Activated T-helper 2 cell treated with anti-CD3 and anti-CD28 coated beads, Interferon-gamma antibody, Interleukin-2, Interleukin-4, amounts not matched to agents 10 μg/mL and 5 μg/mL and 100 μg/mL, durations not matched to agents 14 hours and 24 hours and 36 hours (primary cell): ENCODE results near the gene ALX4. TPM values are rescaled to one million over a fixed set of nuclear protein-coding genes. Genes with fewer than 3 reads are reported as not detected.

Experiments
- DNase-seq: peaks from one replicate; pipeline ENCODE4 v3.0.0; 2021; ENCODE audit warnings: low spot score
- H3K27ac Mint-ChIP-seq: one replicate; pipeline ENCODE4 v1.8.0; 2021; ENCODE audit warnings: mixed read lengths
- H3K27me3 Mint-ChIP-seq: one replicate; pipeline ENCODE4 v1.8.0; 2021; ENCODE audit warnings: low read depth, mixed read lengths
- H3K36me3 Mint-ChIP-seq: one replicate; pipeline ENCODE4 v1.8.0; 2021; ENCODE audit warnings: low read depth, mixed read lengths
- H3K4me1 Mint-ChIP-seq: one replicate; pipeline ENCODE4 v1.8.0; 2021; ENCODE audit warnings: low read depth, mixed read lengths
- H3K4me3 Mint-ChIP-seq: one replicate; pipeline ENCODE4 v1.8.0; 2021; ENCODE audit warnings: low read depth, mild to moderate bottlenecking, moderate library complexity, mixed read lengths
- H3K9me3 Mint-ChIP-seq: one replicate; pipeline ENCODE4 v1.8.0; 2021; ENCODE audit warnings: mixed read lengths
- intact Hi-C: fragments of 100-400 bp; cut with micrococcal nuclease; formaldehyde crosslinking; loops from one replicate; pipeline ENCODE4 v1.15.1; 2023
- total RNA-seq: library from RNA; stranded (reverse); gene quantifications from 2 replicates; pipeline ENCODE4 v1.2.3, GENCODE V29; 2022

Gene ALX4
- total RNA-seq, 1 donor from 2014 or later, result not detected

DNA sequence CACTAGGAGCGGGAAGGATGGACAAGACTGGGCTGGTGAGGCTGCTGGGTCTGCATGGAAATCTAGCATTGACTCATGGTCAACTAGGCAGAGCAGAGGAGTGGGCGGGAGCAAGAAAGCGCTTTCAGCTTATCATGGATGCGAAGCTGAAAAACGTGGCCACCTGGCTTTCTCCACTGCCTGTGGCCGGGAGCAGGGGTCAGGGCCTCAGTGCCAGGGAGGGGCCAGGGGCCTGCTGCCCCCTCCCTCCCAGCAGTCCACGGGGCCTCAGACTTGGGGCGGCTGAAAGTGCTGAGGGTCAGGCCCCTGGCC is 45.5 kb downstream of the ALX4 start:
- Mint-ChIP-seq H3K4me3 (no peak overlapping the region), H3K27me3 (no peaks in the 10 kb centered on the region), H3K4me1 (no peaks in the 10 kb centered on the region), H3K27ac (no peak overlapping the region), H3K9me3 (no peaks in the 10 kb centered on the region), H3K36me3 (no peaks in the 10 kb centered on the region)
- intact Hi-C loops, result no loop called here
- DNase-seq, result no peak

DNA sequence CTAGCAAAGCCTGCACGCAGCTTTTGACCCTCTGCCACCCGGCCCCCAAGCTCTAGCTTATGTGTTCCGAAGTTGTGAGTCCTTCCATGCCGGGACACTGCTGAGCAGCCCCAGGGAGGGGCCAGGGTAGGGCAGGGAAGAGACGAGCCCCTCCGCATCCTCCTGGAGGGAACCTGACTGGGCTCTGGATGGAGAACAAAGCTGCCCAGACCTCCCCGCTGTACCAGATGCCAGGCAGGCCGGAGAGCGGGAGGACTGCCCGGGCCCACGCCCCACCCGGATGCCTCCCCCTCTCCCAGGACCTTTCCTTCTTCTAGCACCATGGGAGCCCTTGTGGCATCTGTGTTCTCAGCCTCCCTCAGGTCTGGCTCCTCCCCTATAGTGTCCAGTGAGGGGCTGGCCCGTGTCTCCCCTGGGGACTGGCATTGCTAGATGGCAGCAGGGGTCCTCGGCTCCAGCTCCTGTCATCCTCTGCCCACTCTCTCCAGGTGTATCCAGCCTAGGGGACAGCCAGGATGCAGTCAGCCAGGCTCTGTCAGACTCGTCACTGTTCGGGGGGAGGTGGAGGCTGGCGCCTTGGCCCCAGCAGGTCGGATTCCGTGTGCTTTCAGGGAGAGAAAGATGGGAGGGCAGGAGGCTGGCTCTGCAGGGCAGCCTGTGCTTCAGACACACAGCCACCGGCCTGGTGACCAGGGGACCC is 46.1 kb downstream of the ALX4 start:
- Mint-ChIP-seq H3K4me3 (no peak overlapping the region), H3K4me1 (peaks cover 4% of the 10 kb centered on the region), H3K27me3 (no peaks in the 10 kb centered on the region), H3K9me3 (no peaks in the 10 kb centered on the region), H3K36me3 (no peaks in the 10 kb centered on the region), H3K27ac (no peak overlapping the region)
- no peak for DNase-seq
- intact Hi-C loops, result no loop called here

- no peak for DNase-seq
- H3K9me3 Mint-ChIP-seq, result no peaks in the 10 kb centered on the region
- intact Hi-C loops, result no loop called here
- no peaks in the 10 kb centered on the region for H3K27me3 Mint-ChIP-seq
- H3K4me1 Mint-ChIP-seq, result peaks cover 16% of the 10 kb centered on the region
- H3K27ac Mint-ChIP-seq, result no peak overlapping the region
- H3K4me3 Mint-ChIP-seq, result no peak overlapping the region
- no peaks in the 10 kb centered on the region for H3K36me3 Mint-ChIP-seq
These were observed 47.9 kb downstream of the ALX4 start for GRCh38 chr11:44261800-44262591.

- Mint-ChIP-seq H3K4me1 (peaks cover 26% of the 10 kb centered on the region), H3K27ac (no peak overlapping the region), H3K4me3 (no peak overlapping the region), H3K9me3 (no peaks in the 10 kb centered on the region), H3K27me3 (no peaks in the 10 kb centered on the region), H3K36me3 (no peaks in the 10 kb centered on the region)
- intact Hi-C loops, result no loop called here
- no peak for DNase-seq
These were observed 49.9 kb downstream of the ALX4 start for GRCh38 chr11:44260081-44260480.

- H3K4me1 Mint-ChIP-seq, result peaks cover 26% of the 10 kb centered on the region
- no peak overlapping the region for H3K4me3 Mint-ChIP-seq
- no peak for DNase-seq
- H3K9me3 Mint-ChIP-seq, result peaks cover 3% of the 10 kb centered on the region
- intact Hi-C loops, result no loop called here
- H3K27me3 Mint-ChIP-seq, result no peaks in the 10 kb centered on the region
- H3K36me3 Mint-ChIP-seq, result no peaks in the 10 kb centered on the region
- H3K27ac Mint-ChIP-seq, result no peak overlapping the region
These were observed 51.0 kb downstream of the ALX4 start for GRCh38 chr11:44258839-44259420.

DNA sequence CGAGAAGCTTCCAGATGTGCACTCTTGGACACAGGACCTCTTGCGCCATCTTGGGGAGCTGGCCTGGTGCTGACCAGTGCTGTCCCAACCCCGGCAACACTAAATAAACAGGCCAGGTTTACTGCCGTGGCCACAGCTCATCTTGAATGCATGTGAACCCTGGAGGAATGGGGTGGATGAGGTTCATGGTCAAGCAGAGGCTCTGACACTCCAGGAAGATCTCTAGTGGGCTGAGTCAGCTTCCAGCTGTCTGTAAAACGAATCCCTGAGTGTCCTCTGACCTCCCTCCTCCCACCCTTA is 51.8 kb downstream of the ALX4 start:
- Mint-ChIP-seq H3K4me1 (peaks cover 26% of the 10 kb centered on the region), H3K9me3 (peaks cover 11% of the 10 kb centered on the region), H3K4me3 (no peak overlapping the region), H3K36me3 (peaks cover under 1% of the 10 kb centered on the region), H3K27ac (no peak overlapping the region), H3K27me3 (no peaks in the 10 kb centered on the region)
- intact Hi-C loops, result no loop called here
- DNase-seq, result no peak

DNA sequence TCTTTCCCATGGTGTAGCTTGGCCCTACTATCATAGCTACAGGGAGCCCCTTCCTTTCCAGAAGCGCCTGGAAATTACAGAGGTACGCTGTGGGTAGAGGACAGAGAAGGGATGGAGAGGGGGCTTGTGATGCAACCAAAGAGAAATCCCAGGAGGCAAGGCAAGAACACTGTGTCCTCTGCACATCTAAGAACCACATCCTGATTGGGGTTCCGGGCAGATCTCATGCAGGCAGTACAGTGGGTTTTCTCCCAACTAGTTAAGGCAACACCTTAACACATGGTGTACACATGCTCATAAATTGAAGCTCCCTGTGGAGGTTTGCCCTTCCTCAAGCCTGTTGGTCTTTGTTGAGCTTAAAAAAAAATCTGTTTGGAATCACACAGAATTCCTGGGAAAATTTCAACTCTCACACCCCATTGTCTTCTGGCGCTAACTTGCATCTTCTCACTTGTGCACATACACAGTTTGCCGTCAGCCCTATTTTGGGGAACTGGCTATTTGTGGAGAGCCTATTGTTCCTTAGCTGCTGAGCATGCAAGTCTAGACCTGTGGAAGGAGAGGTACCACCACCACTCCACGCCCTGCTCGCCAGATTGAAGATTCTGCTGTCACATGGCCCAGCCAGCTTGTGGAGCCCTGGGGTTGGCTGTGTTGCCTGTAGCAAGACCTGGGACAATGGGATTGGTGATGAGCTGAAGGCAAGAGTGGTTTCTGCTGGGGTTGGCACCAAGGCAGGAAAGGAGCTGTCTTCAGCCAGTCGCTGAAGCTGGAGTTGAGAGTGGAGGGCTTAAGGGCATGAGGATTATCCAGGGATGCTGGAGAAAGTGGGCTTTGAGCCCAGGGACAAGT is 52.4 kb downstream of the ALX4 start:
- H3K4me1 Mint-ChIP-seq, result peaks cover 26% of the 10 kb centered on the region
- H3K27ac Mint-ChIP-seq, result peak overlapping the region; percentile 16
- H3K9me3 Mint-ChIP-seq, result peaks cover 17% of the 10 kb centered on the region
- DNase-seq, result no peak
- H3K27me3 Mint-ChIP-seq, result no peaks in the 10 kb centered on the region
- intact Hi-C loops, result no loop called here
- peaks cover 6% of the 10 kb centered on the region for H3K36me3 Mint-ChIP-seq
- no peak overlapping the region for H3K4me3 Mint-ChIP-seq

GRCh38 chr11:44256673-44257291 is 53.2 kb downstream of the ALX4 start:
- Mint-ChIP-seq H3K36me3 (peaks cover 14% of the 10 kb centered on the region), H3K9me3 (peaks cover 25% of the 10 kb centered on the region), H3K27me3 (no peaks in the 10 kb centered on the region), H3K4me1 (peaks cover 26% of the 10 kb centered on the region), H3K27ac (peak overlapping the region; percentile 16), H3K4me3 (no peak overlapping the region)
- intact Hi-C loops, result no loop called here
- no peak for DNase-seq

DNA sequence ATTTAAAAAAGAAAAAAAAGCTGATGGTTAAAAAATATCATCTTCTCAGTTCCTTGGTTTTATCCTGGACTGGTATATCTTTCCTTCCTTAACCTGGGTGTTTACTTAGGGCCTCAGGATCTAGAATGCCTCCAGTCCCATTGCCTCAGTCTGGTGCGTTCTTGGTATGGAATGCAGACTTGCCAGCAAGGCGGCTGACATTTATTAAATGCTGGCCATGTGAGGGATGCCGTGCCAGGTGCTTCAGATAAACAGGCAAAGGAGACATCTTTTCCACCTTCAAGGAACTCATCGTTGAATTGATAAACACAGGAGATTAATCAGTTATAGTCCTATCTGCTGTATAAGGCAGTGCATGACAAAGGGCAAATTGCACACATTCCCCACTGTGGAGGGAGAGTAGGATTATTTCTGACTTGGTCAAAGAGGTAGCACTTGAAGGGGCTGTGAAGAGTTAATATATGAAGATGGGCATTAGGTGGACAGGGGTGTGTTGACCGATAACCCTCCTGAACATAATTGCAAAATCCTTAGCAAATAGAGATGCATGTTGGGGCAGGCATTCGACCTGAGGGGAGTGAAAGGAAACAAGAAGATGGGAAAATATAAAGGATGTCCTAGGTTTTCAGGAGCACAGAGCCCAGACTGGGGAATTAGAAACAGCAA is 54.4 kb downstream of the ALX4 start:
- Mint-ChIP-seq H3K27ac (no peak overlapping the region), H3K9me3 (peaks cover 32% of the 10 kb centered on the region), H3K4me3 (no peak overlapping the region), H3K4me1 (peaks cover 26% of the 10 kb centered on the region), H3K36me3 (peaks cover 23% of the 10 kb centered on the region), H3K27me3 (no peaks in the 10 kb centered on the region)
- intact Hi-C loops, result no loop called here
- DNase-seq, result no peak

- Mint-ChIP-seq H3K9me3 (peaks cover 32% of the 10 kb centered on the region), H3K4me3 (no peak overlapping the region), H3K36me3 (peaks cover 35% of the 10 kb centered on the region), H3K4me1 (peaks cover 15% of the 10 kb centered on the region), H3K27me3 (no peaks in the 10 kb centered on the region), H3K27ac (no peak overlapping the region)
- no peak for DNase-seq
- intact Hi-C loops, result no loop called here
These were observed 56.8 kb downstream of the ALX4 start for GRCh38 chr11:44252999-44253602.

GRCh38 chr11:44250421-44250820 is 59.5 kb downstream of the ALX4 start:
- intact Hi-C loops, result no loop called here
- no peaks in the 10 kb centered on the region for H3K27me3 Mint-ChIP-seq
- peaks cover 35% of the 10 kb centered on the region for H3K36me3 Mint-ChIP-seq
- H3K4me3 Mint-ChIP-seq, result no peak overlapping the region
- no peak overlapping the region for H3K27ac Mint-ChIP-seq
- no peaks in the 10 kb centered on the region for H3K4me1 Mint-ChIP-seq
- no peak for DNase-seq
- H3K9me3 Mint-ChIP-seq, result peaks cover 32% of the 10 kb centered on the region

GRCh38 chr11:44248109-44248508 is 61.8 kb downstream of the ALX4 start:
- intact Hi-C loops, result no loop called here
- Mint-ChIP-seq H3K27me3 (no peaks in the 10 kb centered on the region), H3K36me3 (peaks cover 49% of the 10 kb centered on the region)

More at GRCh38 chr11:44248109-44248508, 61.8 kb downstream of the ALX4 start:
- DNase-seq, result no peak
- Mint-ChIP-seq H3K4me3 (no peak overlapping the region), H3K27ac (no peak overlapping the region), H3K9me3 (peaks cover 20% of the 10 kb centered on the region), H3K4me1 (no peaks in the 10 kb centered on the region)
